Tibial nerve (tissue), 4 donors: ENCODE measurements around the gene ASB17. TPM values are rescaled to one million over a fixed set of nuclear protein-coding genes. Genes with fewer than 3 reads are reported as not detected.

Source experiments
- DNase-seq, 2 donors: peaks; one replicate each; pipeline ENCODE4 v3.0.0-alpha.2; 2019; ENCODE audit warnings: low spot score in 2 of 2
- H3K27ac ChIP-seq, 4 donors: fragments of 200-600 bp; sonication (generic) in 3 of 4; one replicate each; pipeline ENCODE4 v1.5.1; 2017 to 2019; ENCODE audit warnings: mild to moderate bottlenecking in 1 of 4
- H3K27me3 ChIP-seq, 2 donors: fragments of 200-600 bp; sonication (generic) in 1 of 2; one replicate each; pipeline versions ENCODE4 v1.5.1 to v1.6.0; 2017 to 2019
- H3K36me3 ChIP-seq, 3 donors: fragments of 200-600 bp; sonication (generic); one replicate each; pipeline ENCODE4 v1.5.1; 2018 to 2019
- H3K4me1 ChIP-seq, 4 donors: fragments of 200-600 bp; sonication (generic) in 3 of 4; one replicate each; pipeline ENCODE4 v1.5.1; 2017 to 2019
- H3K4me3 ChIP-seq, 4 donors: fragments of 200-600 bp; sonication (generic) in 3 of 4; one replicate each; pipeline ENCODE4 v1.5.1; 2017 to 2019; ENCODE audit warnings: mild to moderate bottlenecking in 1 of 4, moderate library complexity in 1 of 4
- H3K9me3 ChIP-seq, 4 donors: fragments of 200-600 bp; sonication (generic) in 3 of 4; one replicate each; pipeline ENCODE4 v1.5.1; 2017 to 2019
- EP300 ChIP-seq, 2 donors: sonication (generic); formaldehyde crosslinking; IDR thresholded peaks; one replicate each; pipeline ENCODE4 v1.6.1; 2017; ENCODE audit warnings: antibody characterized with exemption in 2 of 2, mild to moderate bottlenecking in 1 of 2
- POLR2A ChIP-seq, 2 donors: fragments of 450-650 bp; IDR thresholded peaks; one replicate each; pipeline ENCODE4 v1.6.1; 2017; ENCODE audit warnings: antibody characterized with exemption in 2 of 2, mild to moderate bottlenecking in 2 of 2, moderate library complexity in 2 of 2
- WGBS, 2 donors: methylation state at CpG; one replicate each; pipeline ENCODE4 v1.1.5; 2018; 5-methylcytosine and 5-hydroxymethylcytosine counted together
- total RNA-seq, 4 donors: library from RNA; depleted of rRNA; stranded (reverse); fragments of >200 nt; gene quantifications; one replicate each; pipeline ENCODE4 v1.1.0, GENCODE V29; 2016
- TF ChIP-seq, protein P1 (sequence below), 5 experiments: fragments of 200-600 bp in 3 of 5; fragments of 450-650 bp in 2 of 5; sonication (generic) in 3 of 5; IDR thresholded peaks; one replicate each; pipeline ENCODE4 v1.5.1; 2016 to 2019; ENCODE audit warnings: antibody characterized with exemption in 5 of 5, mild to moderate bottlenecking in 3 of 5, moderate library complexity in 2 of 5

Gene ASB17
- total RNA-seq, 4 donors from 2014 or later: not detected

DNA sequence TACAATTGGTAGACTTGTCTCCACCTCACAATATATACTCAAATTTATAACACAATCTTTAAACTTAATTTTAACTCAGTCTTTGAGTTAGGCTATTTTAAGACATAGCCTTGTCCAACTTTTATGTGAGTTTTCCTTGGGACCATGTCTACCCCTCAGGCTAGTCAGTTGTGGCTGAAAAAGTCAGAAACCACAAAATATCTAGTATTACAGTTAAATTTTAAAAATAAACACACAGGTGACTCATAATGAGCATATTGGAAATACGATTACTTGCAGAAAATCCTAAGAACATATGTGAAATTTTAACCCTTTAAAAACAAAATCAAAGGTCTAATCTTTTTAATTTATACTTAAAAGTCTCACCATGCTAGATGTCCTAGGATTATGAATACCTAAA, 4.8 kb upstream of the ASB17 start:
- WGBS, 2 donors: 24 to 32% methylated on average over 1 of the region's 1 CpG
- no peaks in the 10 kb centered on the region for H3K4me1 ChIP-seq
- TF ChIP-seq, protein P1, sequence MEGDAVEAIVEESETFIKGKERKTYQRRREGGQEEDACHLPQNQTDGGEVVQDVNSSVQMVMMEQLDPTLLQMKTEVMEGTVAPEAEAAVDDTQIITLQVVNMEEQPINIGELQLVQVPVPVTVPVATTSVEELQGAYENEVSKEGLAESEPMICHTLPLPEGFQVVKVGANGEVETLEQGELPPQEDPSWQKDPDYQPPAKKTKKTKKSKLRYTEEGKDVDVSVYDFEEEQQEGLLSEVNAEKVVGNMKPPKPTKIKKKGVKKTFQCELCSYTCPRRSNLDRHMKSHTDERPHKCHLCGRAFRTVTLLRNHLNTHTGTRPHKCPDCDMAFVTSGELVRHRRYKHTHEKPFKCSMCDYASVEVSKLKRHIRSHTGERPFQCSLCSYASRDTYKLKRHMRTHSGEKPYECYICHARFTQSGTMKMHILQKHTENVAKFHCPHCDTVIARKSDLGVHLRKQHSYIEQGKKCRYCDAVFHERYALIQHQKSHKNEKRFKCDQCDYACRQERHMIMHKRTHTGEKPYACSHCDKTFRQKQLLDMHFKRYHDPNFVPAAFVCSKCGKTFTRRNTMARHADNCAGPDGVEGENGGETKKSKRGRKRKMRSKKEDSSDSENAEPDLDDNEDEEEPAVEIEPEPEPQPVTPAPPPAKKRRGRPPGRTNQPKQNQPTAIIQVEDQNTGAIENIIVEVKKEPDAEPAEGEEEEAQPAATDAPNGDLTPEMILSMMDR (IDR thresholded peaks at IDR 0.05): no peak
- TF ChIP-seq POLR2A (IDR thresholded peaks at IDR 0.05) (no peak), EP300 (IDR thresholded peaks at IDR 0.05) (no peak)
- no peaks in the 10 kb centered on the region for H3K27me3 ChIP-seq
- H3K36me3 ChIP-seq: no peaks in the 10 kb centered on the region
- H3K27ac ChIP-seq: no peak overlapping the region
- no peak for DNase-seq
- H3K9me3 ChIP-seq: no peaks in the 10 kb centered on the region
- H3K4me3 ChIP-seq: no peak overlapping the region

DNA sequence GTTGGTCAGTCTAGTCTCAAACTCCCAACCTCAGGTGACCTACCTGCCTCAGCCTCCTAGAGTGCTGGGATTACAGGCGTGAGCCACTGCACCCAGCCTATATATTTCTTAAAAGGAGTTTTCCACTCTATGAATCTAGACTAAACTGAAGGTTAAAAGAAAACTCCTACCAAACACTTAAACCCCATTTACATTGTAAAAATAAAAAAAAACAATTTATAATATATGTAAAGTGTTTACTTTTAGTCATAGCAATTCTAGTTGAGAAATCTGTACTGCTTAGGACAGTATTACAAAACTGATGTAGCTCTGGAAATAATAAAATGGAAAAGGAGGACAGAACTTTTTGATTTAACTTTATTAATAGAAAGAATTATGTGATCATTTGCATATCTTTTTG, 9.5 kb downstream of the ASB17 start:
- no peak overlapping the region for H3K27ac ChIP-seq
- WGBS, 2 donors: 91 to 97% methylated on average over 1 of the region's 1 CpG
- DNase-seq: no peak
- TF ChIP-seq POLR2A (IDR thresholded peaks at IDR 0.05): no peak
- TF ChIP-seq, protein P1 (IDR thresholded peaks at IDR 0.05): no peak
- H3K9me3 ChIP-seq: no peaks in the 10 kb centered on the region
- no peak overlapping the region for H3K4me3 ChIP-seq
- H3K36me3 ChIP-seq: no peaks in the 10 kb centered on the region
- H3K4me1 ChIP-seq: no peaks in the 10 kb centered on the region
- H3K27me3 ChIP-seq: no peaks in the 10 kb centered on the region

DNA sequence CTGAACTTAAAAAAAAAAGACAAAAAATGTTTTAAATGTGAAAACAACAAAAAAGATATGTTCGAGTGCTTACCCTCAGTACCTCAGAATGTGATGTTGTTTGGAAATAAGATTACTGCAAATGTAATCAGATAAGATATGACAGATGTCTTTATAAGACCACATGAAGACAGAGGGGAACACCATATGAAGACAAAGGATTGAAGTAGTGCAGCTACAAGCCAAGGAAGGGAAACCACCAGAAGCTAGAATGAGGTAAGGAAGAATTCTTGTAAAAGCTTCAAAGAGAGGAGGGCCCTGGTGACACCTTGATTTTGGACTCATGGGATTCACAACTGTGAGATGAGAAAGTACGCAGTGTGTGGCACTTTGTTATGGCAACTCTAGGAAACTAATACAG, 15.4 kb downstream of the ASB17 start:
- WGBS, 2 donors: 85 to 88% methylated on average over 2 of the region's 2 CpGs

DNA sequence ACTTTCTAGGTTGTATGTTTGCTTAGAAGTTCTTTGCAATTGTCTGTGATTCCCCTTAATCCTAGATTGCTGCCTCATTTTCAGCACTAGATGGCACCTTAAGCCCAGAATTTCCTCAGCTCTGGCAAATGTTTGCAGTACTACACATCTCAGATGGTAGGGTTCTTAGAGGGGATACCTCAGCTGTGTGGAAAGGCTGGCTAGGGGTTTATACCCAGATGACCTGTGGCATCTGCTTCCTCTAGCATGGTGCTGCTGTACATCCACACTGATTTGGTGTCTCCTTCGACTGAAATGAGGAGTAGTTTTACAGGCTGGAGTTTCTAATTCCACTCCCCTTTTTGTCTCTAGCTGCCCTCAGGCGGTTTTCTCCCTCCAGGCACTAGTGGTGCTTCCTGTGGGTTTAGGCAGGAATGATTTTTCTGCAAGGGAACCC, 23.5 kb downstream of the ASB17 start:
- DNase-seq: no peak
- WGBS, 2 donors: 41 to 43% methylated on average over 2 of the region's 2 CpGs
- Histone ChIP-seq H3K4me1 (no peaks in the 10 kb centered on the region), H3K4me3 (no peak overlapping the region), H3K27ac (no peak overlapping the region), H3K27me3 (no peaks in the 10 kb centered on the region), H3K9me3 (peaks cover 0 to 18% (median 4%) of the 10 kb centered on the region in 4 donors), H3K36me3 (no peaks in the 10 kb centered on the region)
- TF ChIP-seq, protein P1 (IDR thresholded peaks at IDR 0.05): no peak
- TF ChIP-seq EP300 (IDR thresholded peaks at IDR 0.05) (no peak), POLR2A (IDR thresholded peaks at IDR 0.05) (no peak)

More for the DNA sequence above, 15.4 kb downstream of the ASB17 start:
- H3K36me3 ChIP-seq: no peaks in the 10 kb centered on the region
- no peak overlapping the region for H3K27ac ChIP-seq
- H3K4me1 ChIP-seq: no peaks in the 10 kb centered on the region
- H3K9me3 ChIP-seq: no peaks in the 10 kb centered on the region
- no peaks in the 10 kb centered on the region for H3K27me3 ChIP-seq
- H3K4me3 ChIP-seq: no peak overlapping the region
- TF ChIP-seq POLR2A (IDR thresholded peaks at IDR 0.05): no peak
- TF ChIP-seq, protein P1 (IDR thresholded peaks at IDR 0.05): no peak
- no peak for TF ChIP-seq EP300 (IDR thresholded peaks at IDR 0.05)
- DNase-seq: no peak

DNA sequence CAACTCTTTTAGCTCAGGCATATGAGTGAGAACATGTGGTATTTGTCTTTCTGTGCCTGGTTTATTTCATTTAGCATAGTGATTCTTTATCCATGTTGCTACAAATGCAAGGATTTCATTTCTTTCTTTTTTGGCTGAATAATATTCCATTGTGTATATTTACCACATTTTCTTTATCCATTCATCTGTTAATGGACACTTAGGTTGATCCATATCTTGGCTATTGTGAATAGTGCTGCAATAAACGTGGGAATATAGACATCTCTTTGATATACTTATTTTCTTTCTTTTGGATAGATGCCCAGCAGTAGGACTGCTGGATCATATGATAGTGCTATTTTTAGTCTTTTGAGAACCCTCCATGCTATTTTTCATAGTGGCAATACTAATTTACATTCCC, 30.8 kb downstream of the ASB17 start:
- 19 to 30% methylated on average over 1 of the region's 1 CpG for WGBS, 2 donors
- Histone ChIP-seq H3K36me3 (no peaks in the 10 kb centered on the region), H3K4me1 (no peaks in the 10 kb centered on the region), H3K4me3 (no peak overlapping the region), H3K27me3 (no peaks in the 10 kb centered on the region), H3K9me3 (peaks cover 0 to 2% (median 0%) of the 10 kb centered on the region in 4 donors), H3K27ac (no peak overlapping the region)
- no peak for DNase-seq
- TF ChIP-seq POLR2A (IDR thresholded peaks at IDR 0.05): no peak
- TF ChIP-seq, protein P1 (IDR thresholded peaks at IDR 0.05): no peak
